NCI-H2227 (cell line): ENCODE data around the gene UVRAG.
"Not testable (repeated sequence)": the region's sequence is repeated elsewhere in the genome, so short reads cannot be mapped to it uniquely, and the experiment has no call there.

ENCODE experiments used
- DNase-seq: peaks from one replicate; lab custom pipeline; 2025; ENCODE audit not compliant: unreplicated experiment; lab: John Stamatoyannopoulos, UW

UVRAG gene

GRCh38 chr11:75836417-75836816, 21.4 kb downstream of the UVRAG start:
- no peak for DNase-seq

- DNase-seq, result no peak
Measured at GRCh38 chr11:75839851-75840250, 24.8 kb downstream of the UVRAG start.

- no peak for DNase-seq
Measured at GRCh38 chr11:75840522-75840921, 25.5 kb downstream of the UVRAG start.

GRCh38 chr11:75841739-75842138, 26.7 kb downstream of the UVRAG start:
- no peak for DNase-seq

- no peak for DNase-seq
Measured at GRCh38 chr11:75845324-75845723, 30.3 kb downstream of the UVRAG start.

GRCh38 chr11:75849894-75850293, 34.9 kb downstream of the UVRAG start:
- no peak for DNase-seq

- peak; percentile 8 for DNase-seq
Measured at GRCh38 chr11:75850787-75851186, 35.8 kb downstream of the UVRAG start.

- DNase-seq, result no peak
Measured at GRCh38 chr11:75851203-75851602, 36.2 kb downstream of the UVRAG start.

- DNase-seq, result no peak
Measured at GRCh38 chr11:75852406-75853017, 37.5 kb downstream of the UVRAG start.

- not testable (repeated sequence) for DNase-seq
Measured at GRCh38 chr11:75853563-75853962, 38.6 kb downstream of the UVRAG start.

GRCh38 chr11:75853971-75854370, 39.0 kb downstream of the UVRAG start:
- no peak for DNase-seq

GRCh38 chr11:75855206-75855605, 40.2 kb downstream of the UVRAG start:
- DNase-seq, result no peak

- no peak for DNase-seq
Measured at GRCh38 chr11:75856912-75857311, 41.9 kb downstream of the UVRAG start.

- no peak for DNase-seq
Measured at GRCh38 chr11:75858042-75858441, 43.0 kb downstream of the UVRAG start.

GRCh38 chr11:75858613-75859012, 43.6 kb downstream of the UVRAG start:
- no peak for DNase-seq

- no peak for DNase-seq
Measured at GRCh38 chr11:75859614-75860013, 44.6 kb downstream of the UVRAG start.

GRCh38 chr11:75862437-75862836, 47.4 kb downstream of the UVRAG start:
- DNase-seq, result no peak

GRCh38 chr11:75867778-75868374, 52.9 kb downstream of the UVRAG start:
- DNase-seq, result peak; percentile 72

GRCh38 chr11:75868990-75869389, 54.0 kb downstream of the UVRAG start:
- no peak for DNase-seq

GRCh38 chr11:75869661-75870455, 54.8 kb downstream of the UVRAG start:
- no peak for DNase-seq

GRCh38 chr11:75872887-75873416, 57.9 kb downstream of the UVRAG start:
- DNase-seq, result no peak
